K562 (cell line): ENCODE data around the gene ZNF296. TPM values are rescaled to one million over a fixed set of nuclear protein-coding genes. Genes with fewer than 3 reads are reported as not detected.

Experiments
- ATAC-seq: fragments of 200-7000 bp; cut with Tn5 transposase; 3 replicates; pipeline ENCODE4 v1.9.1; 2020; ENCODE audit warnings: moderate library complexity
- BruUV-seq: library from RNA; stranded (reverse); fragments of 400-500 nt; replicated peaks from 2 replicates; lab custom pipeline; 2021; lab: Mats Ljungman, UMichigan
- CTCF ChIA-PET: fragments of 300-600 bp; formaldehyde crosslinking; extraction: SDS; loops from one replicate; lab custom pipeline; 2021; ENCODE audit warnings: low intra/inter-chr PET ratio; lab: Yijun Ruan, JAX
- POLR2A ChIA-PET: fragments of 300-600, 350-650 bp; sonication (Branson Sonifier 250); formaldehyde crosslinking; extraction: SDS; loops from one replicate; lab custom pipeline; 2021; ENCODE audit warnings: antibody characterized with exemption, inconsistent platforms; lab: Yijun Ruan, JAX
- DNase-seq, 4 experiments: peaks; one replicate each; pipeline versions ENCODE4 v3.0.0 to v3.0.0-alpha.2; 2011 to 2018; ENCODE audit warnings: low spot score in 3 of 4, mixed read lengths in 3 of 4; ENCODE audit errors: extremely low read depth in 1 of 4
- FAIRE-seq: peaks from 2 replicates; lab custom pipeline; 2011; peaks lifted over from hg19 to GRCh38; lab: Jason Lieb, UNC
- H2AFZ ChIP-seq: 2 replicates; pipeline ENCODE4 v1.6.0; 2011; ENCODE audit warnings: low read depth, low read length, control low read depth, inconsistent platforms
- H3K27ac ChIP-seq: fragments of 200-600 bp; 3 replicates; pipeline ENCODE4 v1.8.0; 2011; ENCODE audit warnings: low read depth, mild to moderate bottlenecking, control low read depth, inconsistent platforms, low read length, moderate library complexity, mixed read lengths; ENCODE audit errors: extremely low read depth
- H3K27me3 ChIP-seq, 2 experiments: fragments of 300-600 bp in 1 of 2; 2 replicates in 1 of 2; 3 replicates in 1 of 2; pipeline versions ENCODE4 v1.6.0 to v1.8.0; 2011; ENCODE audit warnings: inconsistent platforms in 2 of 2, low read length in 2 of 2, mild to moderate bottlenecking in 1 of 2, mixed read lengths in 1 of 2, moderate library complexity in 1 of 2; ENCODE audit not compliant: control insufficient read depth in 2 of 2, insufficient read depth in 2 of 2
- H3K36me3 ChIP-seq: fragments of 300-600 bp; 3 replicates; pipeline ENCODE4 v1.8.0; 2011; ENCODE audit warnings: mild to moderate bottlenecking, low read length, inconsistent platforms; ENCODE audit not compliant: control insufficient read depth, insufficient read depth
- H3K4me1 ChIP-seq, 2 experiments: fragments of 200-600 bp in 1 of 2; replicated peaks in 1 of 2; 2 replicates in 1 of 2; 3 replicates in 1 of 2; pipeline versions ENCODE4 v1.5.1 to v1.8.0; 2011; ENCODE audit warnings: inconsistent platforms in 2 of 2, low read length in 2 of 2, mild to moderate bottlenecking in 1 of 2, mixed read lengths in 1 of 2, moderate library complexity in 1 of 2; ENCODE audit not compliant: control insufficient read depth in 2 of 2, insufficient read depth in 2 of 2
- H3K4me2 ChIP-seq: 2 replicates; pipeline ENCODE4 v1.6.1; 2011; ENCODE audit warnings: low read length, control low read depth, inconsistent platforms, mixed read lengths; ENCODE audit not compliant: insufficient read depth
- H3K4me3 ChIP-seq: fragments of 200-600 bp; sonication (generic), shearing (Covaris generic); 2 replicates; pipeline ENCODE4 v1.5.1; 2016; ENCODE audit warnings: control low read depth, inconsistent platforms
- H3K79me2 ChIP-seq: fragments of 200-600 bp; 3 replicates; pipeline ENCODE4 v1.8.0; 2011; ENCODE audit warnings: low read length, inconsistent platforms; ENCODE audit not compliant: control insufficient read depth, insufficient read depth
- H3K9ac ChIP-seq, 2 experiments: 2 replicates each; pipeline versions ENCODE4 v1.6.0 to v1.6.1; 2011; ENCODE audit warnings: low read depth in 2 of 2, low read length in 2 of 2, control low read depth in 1 of 2, inconsistent platforms in 1 of 2, mild to moderate bottlenecking in 1 of 2, mixed read lengths in 1 of 2; ENCODE audit not compliant: insufficient read depth in 1 of 2
- H3K9me1 ChIP-seq: one replicate; pipeline ENCODE4 v1.6.0; 2011; ENCODE audit warnings: inconsistent platforms, mild to moderate bottlenecking, low read length, moderate library complexity; ENCODE audit not compliant: control insufficient read depth, insufficient read depth
- H3K9me3 ChIP-seq: replicated peaks from 2 replicates; pipeline ENCODE4 v1.5.1; 2011; ENCODE audit warnings: low read depth, low read length, inconsistent platforms; ENCODE audit not compliant: control insufficient read depth, insufficient read depth
- H4K20me1 ChIP-seq: replicated peaks from 2 replicates; pipeline ENCODE4 v1.6.1; 2011; ENCODE audit warnings: low read length, inconsistent platforms, mixed read lengths; ENCODE audit not compliant: control insufficient read depth, insufficient read depth
- BACH1 ChIP-seq: fragments of 200-800 bp; sonication (Bioruptor generic); IDR thresholded peaks from 2 replicates; pipeline ENCODE4 v1.6.1; 2016; ENCODE audit warnings: missing genetic modification characterization, missing compliant biosample characterization
- BCOR ChIP-seq: fragments of 450-650 bp; IDR thresholded peaks from 2 replicates; pipeline ENCODE4 v1.6.1; 2016
- DPF2 ChIP-seq: fragments of 450-650 bp; IDR thresholded peaks from 2 replicates; pipeline ENCODE4 v1.6.1; 2016
- FOXA3 ChIP-seq, 2 experiments: fragments of 450-650 bp in 1 of 2; sonication (generic) in 1 of 2; formaldehyde crosslinking; IDR thresholded peaks in 1 of 2; conservative IDR thresholded peaks in 1 of 2; 2 replicates each; pipeline versions ENCODE4 v1.4.0 to v1.8.0; 2020 to 2022; ENCODE audit warnings: mild to moderate bottlenecking in 2 of 2, missing genetic modification reagents in 1 of 2
- FOXJ3 ChIP-seq: sonication (generic); formaldehyde crosslinking; IDR thresholded peaks from 2 replicates; pipeline ENCODE4 v1.4.0; 2020; ENCODE audit warnings: mild to moderate bottlenecking, missing genetic modification reagents
- HDAC2 ChIP-seq: fragments of 450-650 bp; IDR thresholded peaks from 2 replicates; pipeline ENCODE4 v1.6.1; 2016; ENCODE audit warnings: mild to moderate bottlenecking
- JUN ChIP-seq, 2 experiments: sonication (generic) in 1 of 2; formaldehyde crosslinking in 1 of 2; IDR thresholded peaks; 2 replicates each; pipeline versions ENCODE4 v1.6.1 to v1.8.0; 2012 to 2022; ENCODE audit warnings: borderline replicate concordance in 2 of 2, mild to moderate bottlenecking in 2 of 2, improper control_type of control experiment in 1 of 2, low read depth in 1 of 2, low read length in 1 of 2, missing genetic modification reagents in 1 of 2
- MAFF ChIP-seq: IDR thresholded peaks from 2 replicates; pipeline ENCODE4 v1.6.1; 2012; ENCODE audit warnings: low read length, improper control_type of control experiment
- POLR2AphosphoS2 ChIP-seq: IDR thresholded peaks from 2 replicates; pipeline ENCODE4 v1.6.1; 2012; ENCODE audit warnings: low read length, improper control_type of control experiment
- RBM34 ChIP-seq: fragments of 200-400 bp; formaldehyde crosslinking; IDR thresholded peaks from 2 replicates; pipeline ENCODE4 v1.6.1; 2018; ENCODE audit warnings: low read length, borderline replicate concordance; ENCODE audit not compliant: insufficient read depth
- REST ChIP-seq, 2 experiments: fragments of 450-650 bp; formaldehyde crosslinking in 1 of 2; IDR thresholded peaks; 2 replicates each; pipeline versions ENCODE4 v1.4.0 to v1.6.1; 2014 to 2020; ENCODE audit warnings: mild to moderate bottlenecking in 2 of 2, borderline replicate concordance in 1 of 2, low read depth in 1 of 2
- SRF ChIP-seq, 2 experiments: fragments of 250-450, 450-650 bp in 1 of 2; sonication (Bioruptor Pico) in 1 of 2; sonication (generic) in 1 of 2; formaldehyde crosslinking; IDR thresholded peaks; 2 replicates each; pipeline versions ENCODE4 v1.5.0 to v1.5.1; 2020 to 2022; ENCODE audit warnings: mild to moderate bottlenecking in 1 of 2, missing genetic modification reagents in 1 of 2
- WGBS: fragments of 100-300 bp; shearing (Covaris generic); methylation state at CpG from one replicate; pipeline ENCODE4 v1.1.6; 2016; ENCODE audit warnings: low coverage, mixed read lengths; ENCODE audit not compliant: insufficient coverage; ENCODE audit errors: missing lambda C conversion rate; 5-methylcytosine and 5-hydroxymethylcytosine counted together
- in situ Hi-C: fragments of 300-500 bp; cut with MboI; formaldehyde crosslinking; loops from 4 replicates; pipeline ENCODE4 v1.15.0; 2018; ENCODE audit warnings: inconsistent platforms, mixed read lengths
- intact Hi-C: fragments of 100-400 bp; cut with micrococcal nuclease; formaldehyde crosslinking; loops from 2 replicates; pipeline ENCODE4 v1.14.2; 2022
- polyA plus RNA-seq, 8 experiments: library from polyadenylated mRNA; depleted of rRNA in 4 of 8; stranded (reverse) in 5 of 8; unstranded in 3 of 8; fragments of >200 nt; fragmentation: Nextera tagmentation in 2 of 8; fragmentation: Illumina TruSeq in 1 of 8; extraction: Ambion mirVana in 2 of 8; extraction: Trizol in 1 of 8; gene quantifications; 2 replicates each; pipeline versions ENCODE4 v1.2.1 to v1.2.3, GENCODE V29; 2011 to 2014; ENCODE audit warnings: inconsistent platforms in 1 of 8, missing spikeins in 1 of 8
- total RNA-seq, 7 experiments: library from RNA; depleted of rRNA in 6 of 7; stranded (reverse); fragments of >200 nt in 6 of 7; fragmentation: Illumina TruSeq in 2 of 7; extraction: Trizol in 2 of 7; gene quantifications; 2 replicates each; pipeline versions ENCODE4 v1.2.1 to v1.2.3, GENCODE V29; 2011 to 2021; ENCODE audit warnings: low replicate concordance in 1 of 7

Gene ZNF296
- total and polyA plus RNA-seq, 9 of the 15 experiments (the other 6 are each of a cell fraction or from before 2014, with no cell fraction given): 0.03 to 8.8 (median 0.47) TPM; not detected in 1

- no peak overlapping the region for H3K4me2 ChIP-seq
- no peaks in the 10 kb centered on the region for H3K27me3 ChIP-seq
- H3K27ac ChIP-seq: no peak overlapping the region
- ATAC-seq (no peak; the same call in 1 of the 3 replicates), DNase-seq (no peak), FAIRE-seq (no peak)
- no peak overlapping the region for H3K4me3 ChIP-seq
- intact Hi-C loops (no loop called here), in situ Hi-C loops (no loop called here)
- H3K4me1 ChIP-seq: peaks cover 4 to 34% of the 10 kb centered on the region in 2 experiments; a peak in 4 of 5 replicates
- H3K9me3 ChIP-seq: no peaks in the 10 kb centered on the region
- H4K20me1 ChIP-seq: peaks cover 34% of the 10 kb centered on the region
- peaks cover 73% of the 10 kb centered on the region for H3K79me2 ChIP-seq
- peaks cover 5% of the 10 kb centered on the region for H3K9me1 ChIP-seq
- BruUV-seq: no TSS peak
- WGBS: 88% methylated on average over 16 of the region's 21 CpGs
- no peak overlapping the region for H2AFZ ChIP-seq
- H3K36me3 ChIP-seq: peaks cover 27% of the 10 kb centered on the region; the same call in 2 of the 3 replicates
- CTCF ChIA-PET: no interaction called here
- peak overlapping the region in 1 of 2 experiments; percentile 84; a peak in 2 of 4 replicates for H3K9ac ChIP-seq
- POLR2A ChIA-PET: no interaction called here
- TF ChIP-seq RBM34: no peak
- TF ChIP-seq BCOR: no peak
- no peak for TF ChIP-seq MAFF
- TF ChIP-seq SRF (CRISPR knock-in tag; IDR thresholded peaks at IDR 0.05): no peak
- TF ChIP-seq FOXA3 (CRISPR knock-in tag; conservative IDR thresholded peaks at IDR 0.05 in 1 of 2, IDR thresholded peaks at IDR 0.05 in 1 of 2): no peak
- no peak for TF ChIP-seq JUN (IDR thresholded peaks at IDR 0.05; ENCODE audit: borderline replicate concordance, low read depth, low read length)
- no peak for TF ChIP-seq JUN (CRISPR knock-in tag; IDR thresholded peaks at IDR 0.05; ENCODE audit: borderline replicate concordance)
- TF ChIP-seq FOXJ3: no peak
- TF ChIP-seq REST (IDR thresholded peaks at IDR 0.05; ENCODE audit: borderline replicate concordance): no peak
- no peak for TF ChIP-seq REST (CRISPR knock-in tag; IDR thresholded peaks at IDR 0.05; ENCODE audit: low read depth)
- TF ChIP-seq BACH1 (tag): no peak
- no peak for TF ChIP-seq DPF2
- TF ChIP-seq POLR2AphosphoS2: no peak
- TF ChIP-seq HDAC2: no peak
Measured at GRCh38 chr19:45115809-45116615, 39.7 kb upstream of the ZNF296 start.
